Effector memory CD4-positive, alpha-beta T cell (primary cell): Measurements from ENCODE around the gene TRIO.
A peak's percentile ranks its signal among the peaks of the same experiment; 100 is the strongest.

ENCODE experiments used
- DNase-seq, 3 donors: peaks; one replicate each; pipeline ENCODE4 v3.0.0-alpha.2; 2020
- H3K27ac ChIP-seq: 2 replicates; pipeline ENCODE4 v1.7.0; 2013; ENCODE audit warnings: mild to moderate bottlenecking, low read length, moderate library complexity; ENCODE audit not compliant: insufficient read depth, poor library complexity, severe bottlenecking
- H3K27me3 ChIP-seq: replicated peaks from 2 replicates; pipeline ENCODE4 v1.7.0; 2013; ENCODE audit warnings: mild to moderate bottlenecking, low read length; ENCODE audit not compliant: insufficient read depth, control insufficient read depth, poor library complexity, severe bottlenecking
- H3K36me3 ChIP-seq: 2 replicates; pipeline ENCODE4 v1.7.0; 2013; ENCODE audit warnings: mild to moderate bottlenecking, low read length, moderate library complexity; ENCODE audit not compliant: control insufficient read depth, insufficient read depth
- H3K4me1 ChIP-seq: 2 replicates; pipeline ENCODE4 v1.7.0; 2013; ENCODE audit warnings: low read length, mild to moderate bottlenecking; ENCODE audit not compliant: control insufficient read depth, insufficient read depth, poor library complexity, severe bottlenecking
- H3K4me3 ChIP-seq: 2 replicates; pipeline ENCODE4 v1.7.0; 2013; ENCODE audit warnings: low read length, low read depth, mild to moderate bottlenecking; ENCODE audit not compliant: insufficient read depth, poor library complexity, severe bottlenecking
- H3K9me3 ChIP-seq: 2 replicates; pipeline ENCODE4 v1.7.0; 2013; ENCODE audit warnings: mild to moderate bottlenecking, low read length, moderate library complexity; ENCODE audit not compliant: control insufficient read depth

The TRIO gene

DNA sequence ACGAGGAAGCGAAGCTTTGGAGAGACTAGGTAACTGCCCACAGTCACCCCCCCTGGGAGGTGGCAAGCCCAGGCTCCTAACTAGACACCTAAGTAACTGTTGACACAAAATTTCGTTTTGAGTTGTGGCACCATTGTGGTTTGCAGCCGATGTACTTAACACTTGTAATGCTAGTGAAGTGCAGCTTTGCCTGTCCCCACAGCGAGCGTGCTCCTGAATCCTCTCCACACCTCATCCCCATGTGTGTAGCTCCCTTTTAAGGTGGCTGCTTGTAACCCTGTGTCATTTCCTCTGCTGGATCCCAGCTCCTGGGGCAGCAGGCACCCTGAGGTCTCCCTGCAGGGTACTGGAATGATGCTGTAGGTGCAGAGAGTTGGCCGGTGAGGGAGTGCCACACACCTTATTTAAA lies 114.9 kb downstream of the TRIO start:
- Histone ChIP-seq H3K4me3 (no peak overlapping the region), H3K27ac (no peak overlapping the region), H3K4me1 (no peaks in the 10 kb centered on the region), H3K27me3 (no peaks in the 10 kb centered on the region), H3K36me3 (no peaks in the 10 kb centered on the region), H3K9me3 (no peaks in the 10 kb centered on the region)
- DNase-seq = no peak

DNA sequence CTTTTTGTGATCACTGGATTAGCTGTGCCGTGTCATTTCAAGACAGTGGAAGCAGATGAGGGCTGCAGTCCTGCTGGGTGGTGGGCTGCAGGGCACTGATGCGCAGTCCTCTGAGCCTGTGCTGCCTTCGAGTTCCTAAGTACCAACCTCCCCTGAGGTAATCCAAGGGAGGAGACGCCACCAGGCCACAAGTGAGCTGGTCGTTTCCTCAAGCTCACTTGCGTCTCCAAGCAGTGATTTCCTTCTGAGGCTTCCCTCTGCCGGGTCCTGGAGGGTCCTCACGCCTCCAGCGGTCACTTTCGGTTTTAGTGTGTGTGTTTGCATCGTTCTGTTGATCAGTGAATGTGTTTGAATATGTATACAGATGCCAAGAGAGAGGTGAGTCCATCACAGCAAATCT lies 115.7 kb downstream of the TRIO start:
- no peak overlapping the region for H3K4me3 ChIP-seq
- no peaks in the 10 kb centered on the region for H3K4me1 ChIP-seq
- H3K27me3 ChIP-seq = no peaks in the 10 kb centered on the region
- no peak for DNase-seq
- H3K27ac ChIP-seq = no peak overlapping the region
- no peaks in the 10 kb centered on the region for H3K36me3 ChIP-seq
- H3K9me3 ChIP-seq = no peaks in the 10 kb centered on the region

GRCh38 chr5:14260637-14261036 lies 117.5 kb downstream of the TRIO start:
- H3K36me3 ChIP-seq = no peaks in the 10 kb centered on the region
- no peaks in the 10 kb centered on the region for H3K9me3 ChIP-seq
- no peak for DNase-seq
- no peaks in the 10 kb centered on the region for H3K4me1 ChIP-seq
- H3K27ac ChIP-seq = no peak overlapping the region
- H3K4me3 ChIP-seq = no peak overlapping the region
- H3K27me3 ChIP-seq = peaks cover 5% of the 10 kb centered on the region

GRCh38 chr5:14261235-14261634 lies 118.1 kb downstream of the TRIO start:
- DNase-seq = no peak
- no peaks in the 10 kb centered on the region for H3K4me1 ChIP-seq
- H3K27me3 ChIP-seq = peaks cover 5% of the 10 kb centered on the region
- H3K36me3 ChIP-seq = no peaks in the 10 kb centered on the region
- H3K4me3 ChIP-seq = no peak overlapping the region
- H3K27ac ChIP-seq = no peak overlapping the region
- no peaks in the 10 kb centered on the region for H3K9me3 ChIP-seq

DNA sequence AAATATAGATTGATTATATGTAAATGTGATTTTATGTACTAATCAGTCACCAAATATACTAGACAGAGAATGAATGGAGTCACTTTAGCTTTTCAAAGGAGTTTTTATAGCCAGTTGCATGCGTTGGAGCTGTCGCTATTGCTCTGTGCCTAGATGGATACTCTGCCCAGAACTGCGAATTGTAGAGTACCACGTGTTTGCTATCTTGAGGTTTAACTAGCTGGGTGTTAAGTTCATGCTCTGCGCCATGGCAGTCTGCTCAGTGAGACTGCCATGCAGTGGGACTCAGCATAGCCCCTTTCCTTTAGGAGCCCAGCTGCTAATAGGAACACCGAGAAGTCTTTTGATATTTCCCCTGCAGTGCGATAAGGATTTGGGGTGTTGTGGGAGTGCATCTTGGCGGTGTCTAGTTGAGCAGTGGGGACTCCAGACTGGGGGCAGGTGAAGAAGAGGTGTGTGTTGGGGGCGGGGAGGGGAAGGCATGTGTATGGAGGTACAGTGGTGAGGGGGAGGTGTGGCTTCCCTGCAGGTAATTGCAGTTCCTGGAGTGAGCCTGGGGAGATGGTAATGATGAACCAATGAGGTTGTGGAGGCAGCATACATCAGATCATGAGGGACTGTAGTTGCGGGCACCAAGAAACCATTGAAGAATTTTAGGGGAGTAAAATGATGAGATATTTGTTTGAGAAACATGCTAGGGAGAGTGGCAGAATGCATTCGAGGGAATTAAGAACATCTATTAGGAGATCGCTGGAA lies 118.9 kb downstream of the TRIO start:
- no peak for DNase-seq
- no peaks in the 10 kb centered on the region for H3K4me1 ChIP-seq
- H3K4me3 ChIP-seq = no peak overlapping the region
- no peaks in the 10 kb centered on the region for H3K9me3 ChIP-seq
- no peak overlapping the region for H3K27ac ChIP-seq
- H3K27me3 ChIP-seq = peaks cover 8% of the 10 kb centered on the region
- H3K36me3 ChIP-seq = no peaks in the 10 kb centered on the region

GRCh38 chr5:14263113-14263512 lies 120.0 kb downstream of the TRIO start:
- Histone ChIP-seq H3K4me1 (no peaks in the 10 kb centered on the region), H3K27me3 (peaks cover 8% of the 10 kb centered on the region), H3K27ac (no peak overlapping the region), H3K36me3 (no peaks in the 10 kb centered on the region), H3K9me3 (no peaks in the 10 kb centered on the region), H3K4me3 (no peak overlapping the region)
- no peak for DNase-seq

- no peak for DNase-seq
- Histone ChIP-seq H3K27me3 (peaks cover 8% of the 10 kb centered on the region), H3K36me3 (no peaks in the 10 kb centered on the region), H3K27ac (no peak overlapping the region), H3K9me3 (no peaks in the 10 kb centered on the region), H3K4me3 (no peak overlapping the region), H3K4me1 (no peaks in the 10 kb centered on the region)
Measured at GRCh38 chr5:14263699-14264098, 120.6 kb downstream of the TRIO start.

DNA sequence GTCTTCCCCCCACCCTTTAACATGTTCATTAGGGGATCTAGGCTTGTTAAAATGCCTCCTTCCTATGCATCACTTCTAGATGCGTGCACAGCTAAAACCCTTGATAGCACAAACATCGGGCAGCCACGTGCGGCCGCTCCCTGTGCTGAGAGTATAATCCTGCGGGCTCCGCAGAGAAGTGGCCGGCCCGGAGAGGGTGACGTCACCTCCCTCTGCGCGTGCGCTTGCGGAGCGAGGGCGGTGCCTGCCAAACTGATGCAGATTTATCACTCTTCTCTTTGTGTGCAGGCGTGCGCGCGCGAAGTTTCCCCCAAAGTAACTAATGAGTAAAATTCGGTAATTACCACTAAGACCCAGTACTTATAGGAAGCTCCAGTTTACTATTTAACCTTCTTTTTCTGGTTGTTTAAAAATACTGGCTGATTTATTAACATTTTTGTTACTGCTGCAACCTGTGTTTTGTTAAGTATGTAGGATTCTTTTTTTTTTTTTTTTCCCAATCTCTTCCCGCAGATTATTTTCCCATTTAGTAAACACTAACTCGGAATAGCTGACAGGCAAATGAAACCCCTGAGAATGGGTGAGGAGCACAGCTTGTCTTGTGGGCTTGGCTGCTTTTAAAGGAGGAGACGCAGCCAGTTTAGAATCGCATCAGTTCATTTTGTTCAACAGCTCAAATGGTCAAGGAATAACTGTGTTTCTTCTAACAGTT lies 121.6 kb downstream of the TRIO start:
- peak in 2 of 3 donors; percentile 30 to 32 for DNase-seq
- Histone ChIP-seq H3K9me3 (no peaks in the 10 kb centered on the region), H3K4me1 (no peaks in the 10 kb centered on the region), H3K36me3 (no peaks in the 10 kb centered on the region), H3K27me3 (peaks cover 8% of the 10 kb centered on the region), H3K27ac (no peak overlapping the region), H3K4me3 (no peak overlapping the region)

GRCh38 chr5:14265570-14265969 lies 122.4 kb downstream of the TRIO start:
- H3K9me3 ChIP-seq = no peaks in the 10 kb centered on the region
- H3K36me3 ChIP-seq = no peaks in the 10 kb centered on the region
- H3K27ac ChIP-seq = no peak overlapping the region
- no peak for DNase-seq
- H3K4me3 ChIP-seq = no peak overlapping the region
- no peaks in the 10 kb centered on the region for H3K4me1 ChIP-seq
- H3K27me3 ChIP-seq = peaks cover 8% of the 10 kb centered on the region

GRCh38 chr5:14266171-14266570 lies 123.0 kb downstream of the TRIO start:
- Histone ChIP-seq H3K27me3 (peaks cover 8% of the 10 kb centered on the region), H3K9me3 (no peaks in the 10 kb centered on the region), H3K4me3 (no peak overlapping the region), H3K36me3 (no peaks in the 10 kb centered on the region), H3K4me1 (no peaks in the 10 kb centered on the region), H3K27ac (no peak overlapping the region)
- DNase-seq = no peak
